HG03175 (cell line): Measurements from ENCODE around the gene DLG2.
"Not testable (repeated sequence)": the region's sequence is repeated elsewhere in the genome, so short reads cannot be mapped to it uniquely, and the experiment has no call there.

Source experiments
- ATAC-seq: cut with Tn5 transposase; IDR thresholded peaks from one replicate; pipeline ENCODE4 v1.9.1; 2021; ENCODE audit warnings: mild to moderate bottlenecking, moderate library complexity; ENCODE audit not compliant: unreplicated experiment

Gene DLG2

DNA sequence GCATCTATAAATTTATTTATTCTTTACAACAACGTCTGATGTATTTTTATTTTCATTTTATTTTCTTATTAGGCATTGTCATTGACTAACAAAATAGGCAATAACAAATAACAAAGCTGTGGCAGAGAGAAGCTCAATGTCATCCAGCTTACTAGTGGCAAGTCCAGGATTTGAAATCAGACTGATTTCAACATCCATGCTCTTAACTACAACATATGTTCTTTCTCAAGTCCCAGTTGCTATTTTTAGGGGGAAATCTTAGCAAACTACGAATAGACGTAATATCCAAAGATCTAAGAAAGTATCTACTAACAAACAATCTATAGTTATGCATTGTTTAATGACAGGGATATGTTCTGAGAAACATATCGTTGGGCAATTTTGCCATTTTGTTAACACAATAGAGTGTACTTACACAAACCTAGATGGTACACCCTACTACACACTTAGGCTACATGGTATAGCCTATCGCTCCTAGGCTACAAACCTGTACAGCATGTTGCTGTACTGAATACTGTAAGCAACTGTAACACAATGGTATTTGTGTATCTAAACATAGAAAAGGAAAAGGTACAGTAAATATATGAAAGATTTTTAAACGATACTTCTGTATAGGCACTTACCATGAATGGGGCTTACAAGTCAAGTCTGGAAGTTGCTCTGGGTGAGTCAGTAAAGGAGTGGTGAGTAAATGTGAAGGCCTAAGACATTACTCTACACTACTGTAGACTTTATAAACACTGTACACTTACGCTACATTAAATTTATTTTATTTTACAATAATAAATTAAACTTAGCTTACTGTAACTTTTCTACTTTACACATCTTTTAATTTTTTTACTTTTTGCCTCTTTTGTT is 151.3 kb downstream of the DLG2 start:
- no peak for ATAC-seq

DNA sequence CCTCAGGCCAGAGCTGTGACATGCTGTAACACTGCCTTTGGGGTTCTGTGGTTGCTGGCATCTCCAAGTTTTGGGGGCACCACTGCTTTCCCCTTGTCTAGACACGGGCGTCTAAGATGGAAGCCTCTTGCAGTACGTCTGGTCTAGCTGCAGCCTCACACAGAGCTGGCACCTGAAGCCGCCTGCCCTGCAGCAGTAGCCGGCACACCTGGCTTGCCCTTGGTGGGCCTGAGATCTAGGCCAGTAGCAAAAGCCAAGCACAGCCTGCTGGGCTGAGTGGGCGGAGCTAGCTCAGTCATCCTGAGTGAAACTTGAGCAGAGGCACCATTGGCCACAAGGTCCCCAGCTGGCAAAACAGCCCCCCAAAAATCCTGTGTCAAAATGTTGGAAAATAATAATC is 154.2 kb downstream of the DLG2 start:
- ATAC-seq = no peak

DNA sequence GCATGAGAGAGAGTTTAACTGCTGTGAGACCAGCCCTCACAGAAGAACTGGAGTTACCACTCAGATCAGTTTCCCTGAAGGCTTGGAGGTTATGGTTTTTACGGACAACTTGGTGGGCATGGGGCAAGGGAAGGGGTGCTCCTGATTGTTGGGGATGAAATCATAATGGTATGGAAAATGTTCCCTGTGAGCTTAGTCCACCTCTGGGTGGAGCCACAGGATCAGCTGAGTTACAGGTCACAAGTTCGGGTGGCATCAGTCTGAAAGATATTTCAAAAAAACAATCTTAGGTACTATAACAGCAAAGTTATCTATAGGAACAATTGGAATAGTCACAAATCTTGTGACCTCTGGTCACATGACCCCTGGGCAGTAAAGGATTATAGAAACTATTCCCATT is 162.9 kb downstream of the DLG2 start:
- no peak for ATAC-seq

DNA sequence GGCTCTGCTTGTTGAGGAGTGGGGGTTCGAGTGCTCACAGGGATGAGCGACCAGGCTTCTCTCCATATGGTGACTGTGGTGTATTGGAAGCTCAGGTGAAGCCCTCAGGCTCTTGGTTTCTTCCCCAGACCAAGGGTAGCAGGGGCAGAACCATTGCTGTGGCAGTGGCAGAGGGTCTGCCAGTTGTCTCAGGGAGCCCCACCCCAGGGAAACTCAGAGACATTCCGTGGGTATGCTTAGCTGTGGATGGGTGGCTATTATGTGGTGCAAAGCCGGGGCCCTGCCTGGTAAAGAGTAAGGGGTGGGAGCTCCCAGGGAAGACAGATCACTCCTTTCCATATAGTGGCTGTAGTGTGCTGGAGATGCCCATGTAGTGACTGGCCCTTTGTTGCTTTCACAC is 167.8 kb downstream of the DLG2 start:
- no peak for ATAC-seq

DNA sequence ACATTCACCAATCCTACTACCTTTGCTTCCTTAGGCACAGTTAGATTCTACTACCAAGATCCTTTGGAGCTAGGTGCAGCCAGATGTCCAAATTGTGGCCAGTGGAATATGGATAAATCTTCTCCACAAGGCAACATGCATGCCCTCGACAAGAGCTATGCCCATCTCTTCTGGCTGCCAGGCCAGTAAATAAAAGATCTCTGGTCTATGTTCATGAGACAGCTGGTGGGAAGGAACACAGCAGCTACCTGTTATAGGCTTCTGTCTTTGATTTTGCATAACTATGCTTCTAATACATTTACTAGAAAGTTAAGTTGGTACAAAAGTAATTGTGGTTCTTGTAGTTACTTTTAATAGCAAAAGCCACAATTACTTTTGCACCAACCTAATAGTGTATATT is 182.7 kb downstream of the DLG2 start:
- ATAC-seq = no peak

DNA sequence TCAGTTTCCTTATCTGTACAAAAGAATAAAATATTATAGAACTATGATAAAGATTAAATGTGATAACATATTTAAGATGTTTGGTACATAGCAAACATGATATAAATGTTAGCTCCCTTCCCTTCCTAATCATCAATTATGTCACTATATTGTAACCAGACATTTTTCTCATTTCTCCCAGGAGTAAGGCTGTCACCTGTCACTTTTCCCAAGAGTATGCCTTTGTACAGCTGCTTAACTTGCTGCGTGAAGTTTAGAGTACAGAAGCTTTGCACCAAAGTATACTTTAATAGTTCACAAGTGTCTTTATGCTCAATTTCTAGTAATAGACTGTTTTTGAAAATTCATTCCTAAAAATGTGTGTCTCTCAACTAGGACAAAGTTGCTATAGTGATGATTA is 186.9 kb downstream of the DLG2 start:
- ATAC-seq = no peak

DNA sequence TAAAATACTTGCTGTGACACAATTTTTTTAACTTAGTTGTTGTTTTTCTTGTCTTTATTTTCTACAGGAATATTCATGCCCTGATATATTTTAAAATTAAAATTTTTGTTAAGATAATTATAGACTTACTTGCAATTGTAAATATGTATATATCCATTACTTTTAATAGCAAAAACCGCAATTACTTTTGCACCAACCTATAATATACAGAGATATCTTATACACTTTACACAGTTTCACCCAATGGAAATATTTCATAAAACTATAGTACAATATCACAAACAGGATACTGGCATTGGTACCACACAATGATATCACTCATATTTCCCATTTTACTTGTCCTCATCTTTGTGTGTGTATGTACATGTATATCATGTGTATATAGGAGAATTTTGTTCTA is 188.8 kb downstream of the DLG2 start:
- ATAC-seq = no peak

DNA sequence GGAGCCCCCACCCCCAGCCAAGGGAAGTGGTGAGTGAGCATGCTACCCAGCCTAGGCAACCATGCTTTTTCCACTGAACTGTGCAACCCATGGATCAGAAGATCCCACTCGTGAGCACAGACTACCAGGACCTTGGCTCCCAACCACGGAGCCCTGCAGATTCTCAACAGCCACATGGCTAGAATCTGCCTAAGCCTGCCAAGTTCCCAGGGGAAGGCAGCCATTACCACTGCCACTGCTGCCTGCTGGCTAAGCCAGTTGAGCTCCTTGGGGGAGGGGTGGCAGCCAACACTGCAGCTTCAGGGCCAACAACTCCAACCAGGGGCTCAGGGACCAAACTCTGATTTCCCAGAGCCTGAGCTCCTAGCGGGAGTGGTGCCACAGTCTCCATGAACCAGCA is 195.8 kb downstream of the DLG2 start:
- ATAC-seq = no peak

DNA sequence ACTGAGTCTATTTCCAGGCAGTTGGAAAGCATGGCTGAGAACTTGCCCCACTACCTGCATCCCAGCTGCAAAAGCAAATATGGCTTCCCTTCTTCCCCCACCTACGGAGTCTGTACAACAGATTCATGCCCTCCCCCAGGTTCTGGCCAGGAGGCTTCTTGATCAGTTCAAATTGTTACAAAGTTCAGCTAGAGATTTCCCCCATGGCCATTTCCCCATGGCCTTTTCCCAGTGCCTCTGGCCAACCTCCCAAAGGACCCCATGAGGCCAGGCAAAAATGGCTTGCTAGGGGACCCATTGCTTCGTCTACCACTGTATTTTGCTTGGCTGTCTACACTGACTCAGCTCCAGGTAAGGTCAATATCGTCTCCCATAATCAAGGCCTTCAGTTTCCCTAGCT is 203.3 kb downstream of the DLG2 start:
- ATAC-seq = no peak

DNA sequence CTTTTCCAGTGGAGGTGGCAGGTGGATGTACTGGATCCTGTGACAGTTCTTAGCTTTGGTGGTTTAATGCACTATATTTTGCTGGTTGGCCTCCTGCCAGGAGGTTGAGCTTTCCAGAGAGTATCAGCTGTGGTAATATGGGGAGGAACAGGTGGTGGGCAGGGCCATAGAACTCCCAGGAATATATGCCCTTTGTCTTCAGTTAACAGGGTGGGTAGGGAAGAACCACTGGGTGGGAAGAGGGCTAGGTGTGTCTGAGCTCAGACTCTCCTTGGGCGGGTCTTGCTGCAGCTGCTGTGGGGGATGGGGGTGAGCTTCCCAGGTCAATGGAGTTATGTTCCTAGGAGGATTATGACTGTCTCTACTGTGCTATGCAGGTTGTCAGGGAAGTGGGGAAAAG is 203.8 kb downstream of the DLG2 start:
- no peak for ATAC-seq

DNA sequence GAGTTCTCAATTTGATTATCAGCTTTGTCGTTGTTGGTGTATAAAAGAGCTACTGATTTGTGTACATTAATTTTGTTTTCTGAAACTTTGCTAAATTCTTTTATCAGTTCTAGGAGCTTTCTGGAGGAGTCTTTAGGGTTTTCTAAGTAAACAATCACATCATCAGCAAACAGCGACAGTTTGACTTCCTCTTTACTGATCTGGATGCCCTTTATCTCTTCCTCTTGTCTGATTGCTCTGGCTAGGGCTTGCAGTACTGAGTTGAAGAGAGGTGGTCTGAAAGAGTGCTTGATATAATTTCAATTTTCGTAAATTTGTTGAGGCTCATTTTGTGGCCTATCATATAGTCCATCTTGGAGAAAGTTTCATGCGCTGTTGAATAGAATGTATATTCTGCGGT is 213.0 kb downstream of the DLG2 start:
- ATAC-seq = no peak

DNA sequence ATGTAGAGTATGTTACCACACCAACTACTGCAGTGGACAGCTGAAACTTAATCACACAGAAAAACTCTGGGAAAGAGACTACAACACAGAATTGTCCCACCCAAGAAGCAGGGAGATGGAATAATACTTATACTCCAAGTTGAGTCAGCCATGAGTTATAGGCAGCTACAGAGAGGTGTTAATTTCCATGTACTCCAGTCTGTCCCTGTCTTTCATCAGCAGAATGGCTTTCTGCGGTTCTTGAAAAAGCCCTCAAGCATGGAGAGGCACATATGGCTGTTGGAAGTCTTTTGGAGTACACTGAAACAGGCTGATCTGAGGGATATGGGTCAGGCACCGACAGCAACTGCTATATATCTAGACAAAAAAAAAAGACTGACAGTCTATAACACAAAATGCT is 219.5 kb downstream of the DLG2 start:
- no peak for ATAC-seq

DNA sequence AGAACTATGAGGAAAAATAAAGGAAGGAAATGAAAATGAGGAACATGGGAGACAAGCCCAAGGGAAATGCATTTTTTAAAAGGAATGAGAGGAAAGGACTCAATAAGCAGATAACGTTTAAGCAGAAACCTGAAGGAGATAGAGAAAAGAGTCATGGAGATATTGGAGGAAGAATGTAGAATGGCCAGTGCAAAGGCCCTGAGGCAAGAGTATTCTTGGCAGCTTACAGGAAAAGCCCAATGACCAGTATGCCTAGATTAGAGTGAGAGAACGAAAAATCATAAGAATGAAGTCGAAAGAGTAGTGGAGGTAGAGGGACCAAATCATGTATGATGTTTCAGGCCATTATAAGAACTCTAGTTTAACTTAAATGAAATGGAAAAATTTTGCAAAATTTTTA is 220.3 kb downstream of the DLG2 start:
- no peak for ATAC-seq

DNA sequence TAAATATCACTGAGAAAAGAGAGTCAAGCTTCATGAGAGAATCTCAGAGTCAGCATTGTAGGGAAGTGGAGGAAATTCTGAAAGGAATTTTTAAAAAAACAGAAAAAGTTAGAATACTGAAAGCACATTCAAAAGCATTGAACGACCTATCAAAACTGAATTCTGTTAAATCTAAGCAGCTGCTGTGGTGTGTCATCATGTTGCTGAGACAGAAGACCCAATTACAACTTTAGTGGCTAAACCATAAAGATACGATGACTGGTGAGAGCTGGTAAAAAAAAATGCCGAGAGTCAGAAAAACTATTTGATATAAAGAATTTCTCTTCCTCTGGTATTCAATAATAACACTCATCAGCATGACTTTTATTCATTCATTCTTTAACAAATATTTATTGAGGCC is 220.8 kb downstream of the DLG2 start:
- no peak for ATAC-seq

DNA sequence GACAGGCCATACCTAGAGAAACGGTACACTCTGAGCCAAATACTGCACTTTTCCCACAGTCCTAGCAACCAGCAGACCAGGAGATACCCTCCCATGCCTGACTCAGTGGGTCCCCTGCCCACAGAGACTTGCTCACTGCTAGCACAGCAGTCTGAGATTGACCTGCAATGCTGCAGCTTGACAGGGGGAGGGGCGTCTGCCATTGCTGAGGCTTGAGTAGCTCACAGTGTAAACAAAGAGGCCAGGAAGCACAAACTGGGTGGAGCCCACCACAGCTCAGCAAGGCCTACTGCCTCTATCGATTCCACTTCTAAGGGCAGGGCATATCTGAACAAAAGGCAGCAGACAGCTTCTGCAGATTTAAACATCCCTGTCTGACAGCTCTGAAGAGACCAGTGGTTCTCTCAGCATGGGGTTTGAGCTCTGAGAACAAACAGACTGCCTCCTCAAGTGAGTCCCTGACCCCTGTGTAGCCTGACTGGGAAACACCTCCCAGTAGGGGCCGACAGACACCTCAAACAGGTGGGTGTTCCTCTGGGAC is 231.6 kb downstream of the DLG2 start:
- not testable (repeated sequence) for ATAC-seq

DNA sequence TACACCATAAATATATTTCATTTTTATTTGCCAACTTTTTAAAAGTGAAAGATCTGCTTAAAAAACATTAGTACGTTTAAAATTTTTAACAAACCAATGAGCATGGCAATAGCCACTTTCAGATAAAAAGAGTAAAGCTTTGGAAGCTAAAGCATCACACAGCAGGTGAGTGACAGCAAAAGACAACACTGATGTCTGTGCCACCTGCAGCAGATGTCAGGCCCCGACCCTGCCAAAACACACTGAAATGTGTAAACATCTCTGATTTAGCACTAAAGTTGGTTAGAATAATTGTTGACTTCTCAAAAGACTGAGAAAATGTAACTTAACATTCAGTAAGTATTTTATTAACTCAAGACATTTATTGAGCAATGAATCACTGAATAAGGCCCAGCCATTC is 232.9 kb downstream of the DLG2 start:
- ATAC-seq = no peak

DNA sequence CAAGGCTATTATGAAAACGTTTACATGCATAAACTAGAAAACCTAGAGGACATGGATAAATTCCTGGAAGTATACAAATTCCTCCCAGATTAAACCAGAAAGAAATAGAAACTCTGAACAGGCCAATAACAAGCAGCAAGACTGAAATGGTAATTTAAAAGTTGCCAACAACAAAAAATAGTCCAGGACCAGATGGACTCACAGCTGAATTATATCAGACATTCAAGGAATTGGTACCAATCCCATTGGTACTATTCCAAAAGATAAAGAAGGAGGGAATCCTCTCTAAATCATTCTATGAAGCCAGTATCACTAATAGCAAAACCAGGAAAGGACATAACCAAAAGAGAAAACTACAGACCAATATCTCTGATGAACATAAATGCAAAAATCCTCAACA is 236.0 kb downstream of the DLG2 start:
- ATAC-seq = no peak

DNA sequence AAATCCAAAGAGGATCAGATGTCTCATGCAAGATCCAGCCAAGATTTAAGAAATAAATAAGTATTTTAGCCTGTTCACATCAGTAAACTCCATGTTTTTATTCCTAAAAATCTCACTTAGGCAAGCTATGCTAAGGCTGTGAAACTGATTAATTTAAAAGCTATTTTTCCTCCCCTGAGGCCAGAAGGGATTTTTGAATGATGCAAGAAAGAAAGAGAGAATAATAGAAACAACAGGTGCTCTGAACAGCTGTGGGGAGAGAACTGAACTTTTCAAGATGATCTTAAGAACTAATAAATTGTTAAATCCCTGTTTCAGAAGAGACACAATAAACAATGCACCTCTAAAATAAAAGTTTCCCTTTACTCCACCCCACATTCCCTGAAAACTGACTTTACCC is 241.6 kb downstream of the DLG2 start:
- ATAC-seq = no peak

DNA sequence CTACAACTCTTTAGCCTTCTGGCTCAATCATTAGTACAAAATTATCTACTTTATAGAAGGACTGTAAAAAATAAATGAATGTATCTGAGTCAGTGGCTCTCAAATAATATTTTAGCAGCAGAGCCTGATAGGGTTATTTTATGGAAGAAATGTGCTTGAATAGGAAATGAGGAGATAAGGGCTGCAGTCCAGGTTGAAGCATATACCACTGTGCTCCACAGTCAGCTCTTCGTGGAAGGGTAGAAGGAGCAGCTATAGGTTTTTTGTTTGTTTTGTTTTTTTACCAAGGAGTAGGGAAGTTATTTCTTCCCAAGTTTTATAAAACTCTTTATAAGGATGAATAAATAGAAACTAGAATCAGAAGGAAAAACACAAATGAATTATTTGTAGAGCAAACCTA is 242.0 kb downstream of the DLG2 start:
- ATAC-seq = no peak

DNA sequence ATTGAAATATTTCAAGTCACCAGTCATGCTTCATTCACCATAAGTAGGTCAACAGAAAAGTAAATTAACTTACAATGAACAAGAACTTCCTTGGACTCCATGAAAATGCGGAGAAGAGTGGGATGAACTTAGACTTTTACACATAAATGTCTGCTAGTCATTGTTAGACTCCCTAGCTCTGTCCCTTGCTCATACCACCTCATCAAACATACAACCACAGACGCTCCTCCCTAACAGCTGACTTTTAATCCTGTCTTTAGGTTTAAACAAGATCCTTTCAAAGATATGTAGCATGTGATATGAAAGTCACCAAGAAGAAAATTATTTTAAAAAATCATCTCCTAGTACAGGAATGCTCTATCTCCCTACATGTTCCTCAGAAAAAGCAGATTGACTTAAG is 248.1 kb downstream of the DLG2 start:
- ATAC-seq = no peak

DNA sequence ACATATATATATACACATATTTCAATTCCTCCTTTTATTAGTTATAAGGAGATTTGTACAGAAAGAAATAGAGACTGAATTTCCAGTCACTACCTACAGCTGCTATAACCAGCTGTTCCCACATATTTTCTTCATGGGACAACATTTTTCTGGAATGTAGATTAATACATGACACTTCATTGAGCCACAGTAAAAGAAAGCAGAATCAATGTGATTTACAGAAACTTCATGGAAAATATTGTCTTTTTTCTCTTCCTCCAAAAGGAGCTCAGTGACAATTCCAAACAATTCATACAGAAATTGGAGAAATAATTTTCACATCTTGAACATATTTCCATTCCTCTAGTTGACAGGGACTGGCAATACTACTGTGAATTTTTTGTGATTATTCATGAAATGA is 249.2 kb downstream of the DLG2 start:
- ATAC-seq = no peak

DNA sequence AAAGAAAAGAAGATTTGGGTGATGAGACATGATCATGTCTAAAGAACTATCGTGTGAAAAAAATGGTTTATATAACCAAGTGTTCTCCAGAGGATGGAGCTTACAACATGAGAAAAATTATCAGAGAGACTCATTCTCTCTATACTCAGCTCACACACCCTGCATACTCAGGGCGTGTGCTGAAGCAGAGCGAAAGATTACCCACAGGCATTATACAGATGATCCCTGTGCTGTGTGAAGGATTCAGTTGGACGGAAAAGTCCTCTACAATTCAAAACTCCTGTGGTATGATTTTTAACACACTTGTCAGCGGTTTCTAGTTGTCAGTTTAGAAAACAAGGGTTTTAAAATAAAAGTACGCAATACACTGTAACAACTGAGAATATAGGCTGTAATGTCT is 267.3 kb downstream of the DLG2 start:
- no peak for ATAC-seq

DNA sequence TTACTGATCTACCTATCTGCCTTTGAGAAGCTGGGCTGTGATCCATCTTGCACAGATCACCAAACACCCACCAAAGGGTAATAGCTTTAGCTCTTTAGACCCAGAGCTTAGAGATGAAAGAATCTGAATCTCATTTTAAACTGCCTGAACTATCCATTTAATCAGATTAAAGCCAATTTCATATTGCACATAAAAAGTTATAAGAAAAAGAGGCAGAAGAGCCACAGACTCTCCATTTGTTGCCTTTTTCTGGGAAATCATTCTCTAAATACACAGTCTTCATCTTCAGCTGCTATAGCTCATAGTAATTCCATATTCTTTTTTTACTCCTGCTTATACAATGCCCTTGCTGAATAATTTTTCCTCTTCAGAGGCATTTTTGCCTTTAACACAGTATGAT is 271.2 kb downstream of the DLG2 start:
- ATAC-seq = no peak
